ENCODE results near the gene MCUB.

Gene MCUB

GRCh38 chr4:109559983-109560686, at the start of gene MCUB (continued):
- TF ChIP-seq ZNF558 (tag by site-specific recombination; IDR thresholded peaks at IDR 0.05): no peak
- TF ChIP-seq MEIS1 (CRISPR knock-in tag; IDR thresholded peaks at IDR 0.05; ENCODE audit: borderline replicate concordance): no peak
- no peak for TF ChIP-seq ZNF571 (tag by site-specific recombination; IDR thresholded peaks at IDR 0.05)
- peak; percentile 44 for TF ChIP-seq ZNF341 (tag by site-specific recombination; IDR thresholded peaks at IDR 0.05; ENCODE audit: low read depth)
- TF ChIP-seq HIC1 (tag by site-specific recombination; IDR thresholded peaks at IDR 0.05): no peak
- TF ChIP-seq ZNF148 (tag by site-specific recombination; IDR thresholded peaks at IDR 0.05; ENCODE audit: borderline replicate concordance): no peak
- no peak for TF ChIP-seq ELK4 (IDR thresholded peaks at IDR 0.05; ENCODE audit: borderline replicate concordance, low read depth, low read length)
- no peak; the same call in 1 of the 2 replicates for TF ChIP-seq SP7 (tag by site-specific recombination; IDR thresholded peaks at IDR 0.05)
- no peak for TF ChIP-seq ZNF768 (tag by site-specific recombination; IDR thresholded peaks at IDR 0.05)
- no peak for TF ChIP-seq ZNF266 (tag by site-specific recombination; IDR thresholded peaks at IDR 0.05; ENCODE audit: low read depth)
- TF ChIP-seq ZNF146 (tag by site-specific recombination; IDR thresholded peaks at IDR 0.05): no peak
- peak; percentile 70 for TF ChIP-seq SP2 (tag by site-specific recombination; IDR thresholded peaks at IDR 0.05)
- TF ChIP-seq ZNF391 (tag by site-specific recombination; IDR thresholded peaks at IDR 0.05; ENCODE audit: borderline replicate concordance, low read depth): no peak
- no peak for TF ChIP-seq ZNF280C (tag by site-specific recombination; IDR thresholded peaks at IDR 0.05)
- peak; percentile 63; the same call in 1 of the 2 replicates for TF ChIP-seq KLF8 (tag by site-specific recombination; IDR thresholded peaks at IDR 0.05)
- no peak for TF ChIP-seq ZNF221 (tag by site-specific recombination; IDR thresholded peaks at IDR 0.05; ENCODE audit: borderline replicate concordance)
- TF ChIP-seq ZFP3 (tag by site-specific recombination; IDR thresholded peaks at IDR 0.05; ENCODE audit: low read depth): no peak
- TF ChIP-seq ZNF175 (tag by site-specific recombination; IDR thresholded peaks at IDR 0.05): no peak
- no peak for TF ChIP-seq ZNF48 (tag by site-specific recombination; IDR thresholded peaks at IDR 0.05)
- TF ChIP-seq ZNF629 (tag by site-specific recombination; IDR thresholded peaks at IDR 0.05): 0 out of 2 replicates have a peak, but pooled peaks have one; percentile 38
- TF ChIP-seq ZBTB1 (tag by site-specific recombination; IDR thresholded peaks at IDR 0.05): no peak
- TF ChIP-seq ZNF366 (tag by site-specific recombination; conservative IDR thresholded peaks at IDR 0.05): peak; percentile 71
- no peak for TF ChIP-seq ZNF792 (tag by site-specific recombination; IDR thresholded peaks at IDR 0.05)
- no peak for TF ChIP-seq ZNF16 (tag by site-specific recombination; IDR thresholded peaks at IDR 0.05; ENCODE audit: low read depth)
- TF ChIP-seq ZNF133 (tag by site-specific recombination; IDR thresholded peaks at IDR 0.05): no peak
- no peak for TF ChIP-seq ZNF214 (tag by site-specific recombination; IDR thresholded peaks at IDR 0.05; ENCODE audit: borderline replicate concordance)
- TF ChIP-seq KLF17 (tag by site-specific recombination; IDR thresholded peaks at IDR 0.05): no peak
- TF ChIP-seq KLF1 (tag by site-specific recombination; IDR thresholded peaks at IDR 0.05): peak; percentile 50
- TF ChIP-seq ZNF692 (tag by site-specific recombination; IDR thresholded peaks at IDR 0.05): peak; percentile 59; the same call in 1 of the 2 replicates
